Breast epithelium (tissue), 4 donors: ENCODE data around the gene PPA2. TPM values are rescaled to one million over a fixed set of nuclear protein-coding genes. Genes with fewer than 3 reads are reported as not detected.

ENCODE experiments used
- DNase-seq, 2 donors: peaks; one replicate each; pipeline ENCODE4 v3.0.0-alpha.2; 2019; ENCODE audit warnings: low spot score in 2 of 2
- H3K27ac ChIP-seq, 2 donors: fragments of 200-600 bp; sonication (generic) in 1 of 2; one replicate each; pipeline ENCODE4 v1.5.1; 2016 to 2019; ENCODE audit warnings: mild to moderate bottlenecking in 1 of 2
- H3K27me3 ChIP-seq, 2 donors: fragments of 200-600 bp; sonication (generic) in 1 of 2; one replicate each; pipeline versions ENCODE4 v1.5.1 to v1.6.0; 2017 to 2019; ENCODE audit warnings: control low read depth in 1 of 2, mild to moderate bottlenecking in 1 of 2
- H3K36me3 ChIP-seq: fragments of 200-600 bp; one replicate; pipeline ENCODE4 v1.5.1; 2019
- H3K4me1 ChIP-seq, 2 donors: fragments of 200-600 bp; sonication (generic); one replicate each; pipeline ENCODE4 v1.5.1; 2016 to 2019; ENCODE audit warnings: control low read depth in 1 of 2
- H3K4me3 ChIP-seq, 3 donors: fragments of 200-600 bp; sonication (generic); 1 replicate in 2 of 3; 2 replicates in 1 of 3; pipeline ENCODE4 v1.5.1; 2016 to 2019; ENCODE audit warnings: mild to moderate bottlenecking in 3 of 3, moderate library complexity in 2 of 3
- H3K9me3 ChIP-seq, 2 donors: fragments of 200-600 bp; sonication (generic) in 1 of 2; one replicate each; pipeline ENCODE4 v1.5.1; 2016 to 2019; ENCODE audit warnings: control low read depth in 1 of 2
- CTCF ChIP-seq, 3 donors: fragments of 450-650 bp; IDR thresholded peaks; one replicate each; pipeline ENCODE4 v1.5.1; 2016 to 2017; ENCODE audit warnings: antibody characterized with exemption in 3 of 3, mild to moderate bottlenecking in 3 of 3, moderate library complexity in 3 of 3
- POLR2A ChIP-seq: fragments of 450-650 bp; IDR thresholded peaks from one replicate; pipeline ENCODE4 v1.6.1; 2016; ENCODE audit warnings: antibody characterized with exemption, mild to moderate bottlenecking, moderate library complexity
- POLR2AphosphoS5 ChIP-seq, 3 donors: sonication (generic); formaldehyde crosslinking; IDR thresholded peaks; one replicate each; pipeline ENCODE4 v1.6.1; 2017; ENCODE audit warnings: antibody characterized with exemption in 3 of 3
- intact Hi-C: fragments of 100-400 bp; cut with DNase I; formaldehyde crosslinking; loops from one replicate; pipeline ENCODE4 v1.15.1; 2023; ENCODE audit warnings: low total_unique reads
- total RNA-seq, 3 donors: library from RNA; depleted of rRNA; stranded (reverse); fragments of >200 nt; gene quantifications; one replicate each; pipeline ENCODE4 v1.1.0, GENCODE V29; 2016

Gene PPA2
- total RNA-seq, 3 donors from 2014 or later: 70.9 to 175 (median 131) TPM

- Histone ChIP-seq H3K27me3 (no peaks in the 10 kb centered on the region), H3K4me1 (no peaks in the 10 kb centered on the region), H3K9me3 (no peaks in the 10 kb centered on the region), H3K36me3 (no peaks in the 10 kb centered on the region), H3K27ac (no peak overlapping the region), H3K4me3 (no peak overlapping the region)
- no peak for DNase-seq
- intact Hi-C loops: no loop called here
- TF ChIP-seq CTCF (IDR thresholded peaks at IDR 0.05): no peak
- TF ChIP-seq POLR2A: no peak
- TF ChIP-seq POLR2AphosphoS5 (IDR thresholded peaks at IDR 0.05): no peak
Observed at GRCh38 chr4:105327956-105328355, 145.9 kb downstream of the PPA2 start.

- no peak for DNase-seq
- intact Hi-C loops: no loop called here
- no peak overlapping the region for H3K4me3 ChIP-seq
- no peaks in the 10 kb centered on the region for H3K36me3 ChIP-seq
- H3K9me3 ChIP-seq: no peaks in the 10 kb centered on the region
- TF ChIP-seq POLR2A (no peak), POLR2AphosphoS5 (IDR thresholded peaks at IDR 0.05) (no peak), CTCF (IDR thresholded peaks at IDR 0.05) (no peak)
- H3K27ac ChIP-seq: no peak overlapping the region
- H3K4me1 ChIP-seq: no peaks in the 10 kb centered on the region
- no peaks in the 10 kb centered on the region for H3K27me3 ChIP-seq
Observed at GRCh38 chr4:105327222-105327621, 146.6 kb downstream of the PPA2 start.

Other genes with a start within 250 kb of the PPA2 start
- gene ARHGEF38, start 78.6 kb upstream of the PPA2 start, total RNA-seq: 10 to 100 TPM in 2 of 3 donors, not detected in 1; 56.9 to 62.9 TPM
- gene INTS12, start 234.6 kb upstream of the PPA2 start, total RNA-seq: 10 to 100 TPM; 20.6 to 30.0 (median 29.5) TPM
- gene GSTCD, start 234.7 kb upstream of the PPA2 start, total RNA-seq: 10 to 100 TPM in 2 of 3 donors, 1 to 10 TPM in 1; 9.0 to 23.3 (median 18.7) TPM